HAP-1 (cell line): Measurements from ENCODE around the gene FUS.
"Not testable (repeated sequence)": the region's sequence is repeated elsewhere in the genome, so short reads cannot be mapped to it uniquely, and the experiment has no call there.

Experiments used
- DNase-seq, 2 experiments: peaks; one replicate each; pipeline ENCODE4 v3.0.0-alpha.2; 2016 to 2020; ENCODE audit warnings: low spot score in 2 of 2
- H3K27me3 ChIP-seq: fragments of 250-450 bp; sonication (Bioruptor Pico); 2 replicates; pipeline ENCODE4 v1.5.1; 2020; ENCODE audit warnings: low read depth, mild to moderate bottlenecking, moderate library complexity
- H3K36me3 ChIP-seq: fragments of 250-450 bp; sonication (Bioruptor Pico); replicated peaks from 2 replicates; pipeline ENCODE4 v1.5.1; 2020; ENCODE audit warnings: mild to moderate bottlenecking
- H3K4me1 ChIP-seq: fragments of 250-450 bp; sonication (Bioruptor Pico); 2 replicates; pipeline ENCODE4 v1.5.1; 2020; ENCODE audit warnings: mild to moderate bottlenecking
- H3K4me3 ChIP-seq: fragments of 250-450 bp; sonication (Bioruptor Pico); 2 replicates; pipeline ENCODE4 v1.5.1; 2020; ENCODE audit warnings: mild to moderate bottlenecking, moderate library complexity
- H3K9me3 ChIP-seq: fragments of 250-450 bp; sonication (Bioruptor Pico); 2 replicates; pipeline ENCODE4 v1.5.1; 2020; ENCODE audit warnings: mild to moderate bottlenecking, moderate library complexity
- in situ Hi-C: fragments of 300-500 bp; cut with MboI; formaldehyde crosslinking; loops from 3 replicates; pipeline ENCODE4 v1.14.3; 2020; ENCODE audit warnings: low sequenced_read_pairs, inconsistent platforms, mixed read lengths

Gene FUS

GRCh38 chr16:31149894-31150890, 29.7 kb upstream of the FUS start, which contains the start of gene PRSS36:
Gene PRSS36, minus strand, starts transcription at chr16:31150066. Its CDS starts 31 bp downstream, at chr16:31150035.
- H3K4me3 ChIP-seq, result no peak within 1 kb of the TSS

GRCh38 chr16:31150976-31151375, 29.0 kb upstream of the FUS start:
- H3K9me3 ChIP-seq, H3K27me3 ChIP-seq, H3K4me1 ChIP-seq, H3K4me3 ChIP-seq, DNase-seq, in situ Hi-C loops, H3K36me3 ChIP-seq: not testable (repeated sequence)

More at GRCh38 chr16:31149894-31150890, 29.7 kb upstream of the FUS start, which contains the start of gene PRSS36:
- Histone ChIP-seq H3K9me3 (no peaks in the 10 kb centered on the region), H3K27me3 (no peaks in the 10 kb centered on the region), H3K4me1 (no peaks in the 10 kb centered on the region), H3K36me3 (no peaks in the 10 kb centered on the region)
- in situ Hi-C loops, result no loop called here
- DNase-seq, result no peak

- Histone ChIP-seq H3K36me3 (no peaks in the 10 kb centered on the region), H3K9me3 (no peaks in the 10 kb centered on the region), H3K27me3 (no peaks in the 10 kb centered on the region), H3K4me1 (peaks cover 4% of the 10 kb centered on the region; the same call in 1 of the 2 replicates), H3K4me3 (no peak overlapping the region)
- DNase-seq, result no peak
- in situ Hi-C loops, result no loop called here
Measured at GRCh38 chr16:31157136-31157535, 22.8 kb upstream of the FUS start.

GRCh38 chr16:31167315-31167714, 12.6 kb upstream of the FUS start:
- no peak for DNase-seq
- Histone ChIP-seq H3K4me3 (no peak overlapping the region), H3K36me3 (no peaks in the 10 kb centered on the region), H3K4me1 (peaks cover 6% of the 10 kb centered on the region), H3K9me3 (no peaks in the 10 kb centered on the region), H3K27me3 (no peaks in the 10 kb centered on the region)
- in situ Hi-C loops, result no loop called here

DNA sequence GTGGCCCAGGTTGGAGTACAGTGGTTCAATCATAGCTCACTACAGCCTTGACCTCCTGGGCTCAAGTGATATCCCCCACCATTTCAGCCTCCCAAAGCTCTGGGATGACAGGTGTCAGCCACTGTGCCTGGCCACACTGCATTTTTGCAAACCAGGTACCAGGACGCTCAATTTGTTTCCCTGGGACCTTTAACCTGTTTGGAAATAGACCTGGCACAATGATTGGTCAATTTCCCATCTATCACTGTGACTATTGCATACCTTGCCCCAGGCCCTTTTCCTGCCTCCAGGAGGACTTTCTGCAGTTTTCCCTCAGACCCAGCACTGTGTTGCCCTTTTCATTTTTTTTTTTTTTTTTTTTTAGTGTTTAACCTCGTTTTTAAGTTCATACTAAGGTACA, 11.1 kb upstream of the FUS start:
- DNase-seq, result no peak
- no peaks in the 10 kb centered on the region for H3K36me3 ChIP-seq

GRCh38 chr16:31170048-31170447, 9.9 kb upstream of the FUS start:
- H3K4me3 ChIP-seq, H3K36me3 ChIP-seq, H3K9me3 ChIP-seq, H3K27me3 ChIP-seq, H3K4me1 ChIP-seq, in situ Hi-C loops: not testable (repeated sequence)
- peak; percentile 52 to 57 for DNase-seq

More for the DNA sequence above, 11.1 kb upstream of the FUS start:
- Histone ChIP-seq H3K4me1 (peaks cover 6% of the 10 kb centered on the region), H3K9me3 (no peaks in the 10 kb centered on the region), H3K27me3 (no peaks in the 10 kb centered on the region), H3K4me3 (no peak overlapping the region)
- in situ Hi-C loops, result no loop called here

GRCh38 chr16:31177136-31177535, 2.8 kb upstream of the FUS start:
- Histone ChIP-seq H3K9me3 (no peaks in the 10 kb centered on the region), H3K4me3 (no peak overlapping the region), H3K27me3 (no peaks in the 10 kb centered on the region), H3K36me3 (peaks cover 20% of the 10 kb centered on the region), H3K4me1 (peaks cover 9% of the 10 kb centered on the region)
- DNase-seq, result no peak
- in situ Hi-C loops, result no loop called here

GRCh38 chr16:31179219-31179746, 656 bp upstream of the FUS start:
- Histone ChIP-seq H3K4me1 (peaks cover 13% of the 10 kb centered on the region), H3K27me3 (no peaks in the 10 kb centered on the region), H3K9me3 (no peaks in the 10 kb centered on the region), H3K4me3 (peak overlapping the region; percentile 99), H3K36me3 (peaks cover 41% of the 10 kb centered on the region)
- peak in 1 of 2 experiments; percentile 20 for DNase-seq
- in situ Hi-C loops, result no loop called here

DNA sequence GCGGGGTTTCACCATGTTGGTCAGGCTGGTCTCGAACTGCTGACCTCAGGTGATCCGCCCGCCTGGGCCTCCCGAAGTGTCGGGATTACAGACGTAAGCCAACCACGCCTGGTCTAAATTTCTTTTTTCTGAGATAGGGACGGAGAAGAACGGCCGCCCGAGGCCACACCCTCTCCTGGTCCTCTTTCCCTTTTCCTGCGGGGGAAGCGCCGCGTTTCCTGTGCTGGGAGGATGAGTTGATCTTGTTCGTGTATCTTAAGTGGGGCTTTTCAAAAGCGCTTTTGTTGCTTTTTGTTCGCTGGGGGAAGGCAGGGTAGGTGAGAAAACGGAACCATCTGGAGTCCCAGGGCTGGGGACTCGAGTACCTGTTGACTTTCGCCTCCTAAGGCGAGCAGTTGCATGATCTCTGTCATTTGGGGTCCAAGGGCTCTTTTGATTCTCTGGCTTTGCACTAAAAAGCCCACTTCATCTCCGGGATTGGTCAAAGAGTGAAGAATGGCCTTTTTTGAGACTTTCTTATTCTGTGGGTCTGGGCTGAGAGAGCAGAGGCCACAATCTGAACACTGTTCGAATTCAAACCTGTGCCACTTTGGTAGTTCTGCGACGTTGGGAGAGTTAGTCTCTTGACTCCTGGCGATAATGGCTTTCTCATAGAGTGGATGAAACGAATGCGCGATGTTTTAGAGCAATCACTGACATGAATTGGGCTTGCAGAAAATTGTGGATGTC, 1.3 kb downstream of the FUS start:
- Histone ChIP-seq H3K4me3 (peak overlapping the region; percentile 99), H3K36me3 (peaks cover 59% of the 10 kb centered on the region), H3K9me3 (no peaks in the 10 kb centered on the region), H3K27me3 (no peaks in the 10 kb centered on the region), H3K4me1 (peaks cover 13% of the 10 kb centered on the region)
- in situ Hi-C loops, result no loop called here
- peak in 1 of 2 experiments; percentile 66 for DNase-seq

DNA sequence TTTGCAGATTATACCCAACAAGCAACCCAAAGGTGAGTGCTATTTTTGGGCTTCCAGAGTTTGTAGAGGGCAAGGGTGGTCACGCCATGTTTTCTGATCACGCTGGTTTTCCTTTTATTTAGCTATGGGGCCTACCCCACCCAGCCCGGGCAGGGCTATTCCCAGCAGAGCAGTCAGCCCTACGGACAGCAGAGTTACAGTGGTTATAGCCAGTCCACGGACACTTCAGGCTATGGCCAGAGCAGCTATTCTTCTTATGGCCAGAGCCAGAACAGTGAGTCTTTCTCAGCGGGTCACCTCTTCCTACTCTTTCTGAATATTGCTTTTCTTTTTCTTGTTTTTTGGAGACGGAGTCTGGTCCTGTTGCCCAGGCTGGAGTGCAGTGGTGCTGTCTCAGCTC, 2.5 kb downstream of the FUS start:
- no peaks in the 10 kb centered on the region for H3K9me3 ChIP-seq
- H3K4me3 ChIP-seq, result peak overlapping the region; percentile 99
- H3K4me1 ChIP-seq, result peaks cover 13% of the 10 kb centered on the region
- in situ Hi-C loops, result no loop called here
- no peaks in the 10 kb centered on the region for H3K27me3 ChIP-seq
- DNase-seq, result no peak
- peaks cover 71% of the 10 kb centered on the region for H3K36me3 ChIP-seq

- H3K36me3 ChIP-seq, result peaks cover 84% of the 10 kb centered on the region
- no peaks in the 10 kb centered on the region for H3K9me3 ChIP-seq
- no peaks in the 10 kb centered on the region for H3K27me3 ChIP-seq
- DNase-seq, result peak in 1 of 2 experiments; percentile 26
- H3K4me3 ChIP-seq, result no peak overlapping the region
- in situ Hi-C loops, result no loop called here
- H3K4me1 ChIP-seq, result peaks cover 11% of the 10 kb centered on the region
Measured at GRCh38 chr16:31183432-31184428, 3.8 kb downstream of the FUS start.

GRCh38 chr16:31184888-31185287, 4.9 kb downstream of the FUS start:
- in situ Hi-C loops, result no loop called here
- no peaks in the 10 kb centered on the region for H3K9me3 ChIP-seq
- H3K4me1 ChIP-seq, result peaks cover 5% of the 10 kb centered on the region; the same call in 1 of the 2 replicates
- H3K27me3 ChIP-seq, result no peaks in the 10 kb centered on the region
- H3K4me3 ChIP-seq, result no peak overlapping the region
- H3K36me3 ChIP-seq, result peaks cover 96% of the 10 kb centered on the region
- no peak for DNase-seq

DNA sequence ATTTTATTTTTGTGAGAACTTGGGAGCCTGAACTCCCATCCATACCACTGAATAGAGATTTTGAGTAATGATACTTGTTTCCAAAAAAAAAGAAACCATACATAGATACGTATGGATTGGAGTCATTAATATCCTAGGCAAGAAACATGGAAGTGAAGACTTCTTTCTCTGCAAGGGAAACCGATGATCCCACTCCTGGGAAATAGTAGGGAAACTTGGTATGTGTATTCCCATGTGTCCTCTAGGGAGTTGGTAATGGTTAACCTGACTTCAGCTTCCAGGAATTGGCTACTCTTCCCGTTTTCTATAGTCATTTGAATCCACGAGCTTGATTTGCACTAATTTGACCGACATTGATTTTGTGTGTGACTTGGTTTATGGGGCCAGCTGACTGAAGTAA, 5.4 kb downstream of the FUS start:
- Histone ChIP-seq H3K36me3 (peaks cover 98% of the 10 kb centered on the region), H3K4me1 (peaks cover 5% of the 10 kb centered on the region; the same call in 1 of the 2 replicates), H3K9me3 (no peaks in the 10 kb centered on the region), H3K4me3 (no peak overlapping the region), H3K27me3 (no peaks in the 10 kb centered on the region)
- DNase-seq, result no peak
- in situ Hi-C loops, result no loop called here
